SK-N-SH (cell line): ENCODE results near the gene FBXO34. TPM values are rescaled to one million over a fixed set of nuclear protein-coding genes. Genes with fewer than 3 reads are reported as not detected.
A peak's percentile ranks its signal among the peaks of the same experiment; 100 is the strongest.

Experiments
- CTCF ChIA-PET: fragments of 300-600, 350-600 bp; formaldehyde crosslinking; extraction: SDS; loops from one replicate; lab custom pipeline; 2021; lab: Yijun Ruan, JAX
- POLR2A ChIA-PET: fragments of 350-600 bp; sonication (Branson Sonifier 250); formaldehyde crosslinking; extraction: SDS; loops from one replicate; lab custom pipeline; 2020; ENCODE audit warnings: antibody characterized with exemption, inconsistent platforms; lab: Yijun Ruan, JAX
- DNase-seq: peaks from one replicate; pipeline ENCODE4 v3.0.0; 2012
- H2AFZ ChIP-seq: fragments of 200-600 bp; sonication (generic); 2 replicates; pipeline ENCODE4 v1.8.1; 2016; ENCODE audit warnings: antibody characterized with exemption, mild to moderate bottlenecking, low read depth
- H3F3A ChIP-seq: fragments of 200-600 bp; sonication (generic); replicated peaks from 2 replicates; pipeline ENCODE3; 2016; ENCODE audit warnings: antibody characterized with exemption, mild to moderate bottlenecking; ENCODE audit not compliant: insufficient read depth
- H3K27ac ChIP-seq, 2 experiments: fragments of 200-500 bp in 1 of 2; fragments of 200-600 bp in 1 of 2; sonication (Bioruptor generic) in 1 of 2; sonication (generic), shearing (Covaris generic) in 1 of 2; 2 replicates each; pipeline versions ENCODE4 v1.5.1 to v1.6.1; 2014 to 2016; ENCODE audit warnings: low read depth in 2 of 2, inconsistent platforms in 1 of 2, low read length in 1 of 2, mild to moderate bottlenecking in 1 of 2, mixed read lengths in 1 of 2
- H3K27me3 ChIP-seq: fragments of 200-600 bp; sonication (generic), shearing (Covaris generic); 2 replicates; pipeline ENCODE4 v1.6.1; 2016; ENCODE audit warnings: mixed run types; ENCODE audit not compliant: insufficient read depth
- H3K36me3 ChIP-seq, 2 experiments: fragments of 200-500 bp in 1 of 2; fragments of 200-600 bp in 1 of 2; sonication (Bioruptor generic) in 1 of 2; sonication (generic) in 1 of 2; replicated peaks in 1 of 2; 2 replicates each; pipeline versions ENCODE3 to v1.5.1; 2014 to 2016; ENCODE audit warnings: low read length in 1 of 2, mild to moderate bottlenecking in 1 of 2; ENCODE audit not compliant: insufficient read depth in 2 of 2, control insufficient read depth in 1 of 2
- H3K4me1 ChIP-seq, 2 experiments: fragments of 200-500 bp in 1 of 2; fragments of 200-600 bp in 1 of 2; sonication (Bioruptor generic) in 1 of 2; sonication (generic), shearing (Covaris generic) in 1 of 2; 2 replicates each; pipeline versions ENCODE4 v1.5.1 to v1.6.1; 2014 to 2016; ENCODE audit warnings: low read depth in 1 of 2, low read length in 1 of 2, mixed run types in 1 of 2; ENCODE audit not compliant: insufficient read depth in 2 of 2, control insufficient read depth in 1 of 2
- H3K4me2 ChIP-seq: fragments of 200-600 bp; sonication (generic), shearing (Covaris generic); 2 replicates; pipeline ENCODE4 v1.6.1; 2017; ENCODE audit warnings: mixed run types
- H3K4me3 ChIP-seq, 2 experiments: fragments of 200-500 bp in 1 of 2; fragments of 200-600 bp in 1 of 2; sonication (Bioruptor generic) in 1 of 2; sonication (generic), shearing (Covaris generic) in 1 of 2; 2 replicates each; pipeline versions ENCODE4 v1.5.1 to v1.8.1; 2014 to 2016; ENCODE audit warnings: low read depth in 2 of 2, inconsistent platforms in 1 of 2, low read length in 1 of 2, mild to moderate bottlenecking in 1 of 2, mixed read lengths in 1 of 2, moderate library complexity in 1 of 2
- H3K79me2 ChIP-seq: fragments of 200-600 bp; sonication (generic); 2 replicates; pipeline ENCODE4 v1.8.1; 2017; ENCODE audit warnings: mild to moderate bottlenecking; ENCODE audit not compliant: insufficient read depth
- H3K9ac ChIP-seq: fragments of 200-600 bp; sonication (generic); 2 replicates; pipeline ENCODE4 v1.6.1; 2017; ENCODE audit warnings: mixed run types
- H3K9me2 ChIP-seq: fragments of 200-600 bp; sonication (generic); 2 replicates; pipeline ENCODE4 v1.6.1; 2017; ENCODE audit warnings: mixed run types
- H3K9me3 ChIP-seq: fragments of 200-600 bp; sonication (generic); 2 replicates; pipeline ENCODE4 v1.6.1; 2017; ENCODE audit warnings: mixed run types, mild to moderate bottlenecking, moderate library complexity
- H4K20me1 ChIP-seq: fragments of 200-600 bp; sonication (generic); 2 replicates; pipeline ENCODE4 v1.6.1; 2017; ENCODE audit warnings: mild to moderate bottlenecking, mixed run types; ENCODE audit not compliant: insufficient read depth
- ELF1 ChIP-seq: IDR thresholded peaks from 2 replicates; pipeline ENCODE4 v1.4.0; 2012
- EZH2phosphoT487 ChIP-seq: fragments of 200-600 bp; sonication (generic); IDR thresholded peaks from 2 replicates; pipeline ENCODE4 v1.6.1; 2017; ENCODE audit warnings: low read depth, mixed run types, mild to moderate bottlenecking, antibody characterized with exemption, moderate library complexity, borderline replicate concordance
- FOXJ3 ChIP-seq: sonication (generic); formaldehyde crosslinking; IDR thresholded peaks from 2 replicates; pipeline ENCODE4 v1.5.1; 2020; ENCODE audit warnings: mild to moderate bottlenecking, missing genetic modification reagents
- GATA2 ChIP-seq: sonication (generic); formaldehyde crosslinking; IDR thresholded peaks from 2 replicates; pipeline ENCODE4 v1.5.0; 2020; ENCODE audit warnings: mild to moderate bottlenecking, missing genetic modification reagents
- JUND ChIP-seq: IDR thresholded peaks from 2 replicates; pipeline ENCODE4 v1.4.0; 2012
- NFIC ChIP-seq: IDR thresholded peaks from 2 replicates; pipeline ENCODE4 v1.4.0; 2012; ENCODE audit warnings: borderline replicate concordance
- NRF1 ChIP-seq: IDR thresholded peaks from 2 replicates; pipeline ENCODE4 v1.6.1; 2012; ENCODE audit warnings: low read depth, mild to moderate bottlenecking, low read length
- POLR2AphosphoS5 ChIP-seq: IDR thresholded peaks from 2 replicates; pipeline ENCODE4 v1.6.1; 2012; ENCODE audit warnings: low read depth, low read length
- RAD21 ChIP-seq: IDR thresholded peaks from 2 replicates; pipeline ENCODE4 v1.6.1; 2012; ENCODE audit warnings: mild to moderate bottlenecking, low read length
- RFX5 ChIP-seq: IDR thresholded peaks from 2 replicates; pipeline ENCODE4 v1.6.1; 2012; ENCODE audit warnings: mild to moderate bottlenecking, improper control_type of control experiment, low read length
- TEAD4 ChIP-seq: IDR thresholded peaks from 2 replicates; pipeline ENCODE4 v1.4.0; 2012; ENCODE audit warnings: mild to moderate bottlenecking, borderline replicate concordance; ENCODE audit not compliant: insufficient read depth
- YY1 ChIP-seq: IDR thresholded peaks from 2 replicates; pipeline ENCODE4 v1.4.0; 2012; ENCODE audit warnings: low read depth, mild to moderate bottlenecking
- WGBS: methylation state at CpG from one replicate; pipeline ENCODE4 v1.1.6; 2017; ENCODE audit warnings: low lambda C conversion rate; 5-methylcytosine and 5-hydroxymethylcytosine counted together
- polyA plus RNA-seq, 3 experiments: library from polyadenylated mRNA; depleted of rRNA; stranded (reverse); fragments of >200 nt; gene quantifications; 2 replicates each; pipeline ENCODE4 v1.2.3, GENCODE V29; 2012
- TF ChIP-seq, protein P1 (sequence below): fragments of 150-350 bp; IDR thresholded peaks from 2 replicates; pipeline ENCODE4 v1.6.1; 2017; ENCODE audit warnings: antibody characterized with exemption, low read length, low read depth, borderline replicate concordance
- TF ChIP-seq, protein P2 (sequence below): IDR thresholded peaks from 2 replicates; pipeline ENCODE4 v1.4.0; 2012; ENCODE audit warnings: low read depth, borderline replicate concordance
- TF ChIP-seq, protein P3 (sequence below): IDR thresholded peaks from 2 replicates; pipeline ENCODE4; 2012

Gene FBXO34
- polyA plus RNA-seq, 1 of the 3 experiments (the other 2 are of a cell fraction) = 10.0 TPM

DNA sequence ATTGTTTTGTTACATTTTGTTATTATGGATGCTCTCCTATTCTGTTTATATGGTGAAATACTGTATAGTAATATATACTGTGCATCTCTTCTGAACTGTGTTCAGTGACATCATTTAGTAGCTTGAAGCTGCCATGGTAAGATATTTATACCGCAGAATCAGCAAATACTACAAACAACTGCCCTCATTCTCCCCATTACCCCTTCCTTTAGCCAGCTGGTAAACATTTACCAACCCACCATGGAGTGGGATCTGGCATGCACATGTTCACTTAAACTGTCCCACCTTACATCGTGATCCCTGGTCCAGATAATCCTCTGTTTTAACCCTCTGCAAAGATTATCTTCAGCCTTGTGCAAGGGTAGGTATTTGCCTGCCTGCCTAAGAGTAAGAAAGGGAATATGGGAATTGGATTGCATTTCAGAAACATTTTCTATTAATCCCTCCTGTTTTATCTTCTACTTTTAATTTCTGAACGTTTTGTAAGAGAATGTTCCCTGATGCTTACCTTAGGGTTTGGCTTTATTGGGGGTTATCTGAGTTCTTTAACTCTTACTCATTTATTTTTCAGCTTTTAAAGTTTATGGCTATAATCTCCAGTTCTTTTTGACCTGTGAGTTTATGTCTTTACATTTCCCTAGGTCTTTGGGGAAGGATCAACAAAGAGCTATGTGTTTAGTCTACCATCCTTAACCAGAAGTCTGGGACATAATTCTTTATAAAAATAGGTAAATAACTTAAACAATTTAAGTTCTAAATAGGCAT is 46.5 kb downstream of the FBXO34 start:
- peaks cover 11% of the 10 kb centered on the region; the same call in 1 of the 2 replicates for H3K9me3 ChIP-seq
- no peaks in the 10 kb centered on the region for H3K27me3 ChIP-seq
- TF ChIP-seq GATA2 (CRISPR knock-in tag) = 0 out of 2 replicates have a peak, but pooled peaks have one; percentile 15
- TF ChIP-seq RFX5 = no peak
- TF ChIP-seq, all 33 proteins: peak for 1
- Histone ChIP-seq H2AFZ (no peak overlapping the region), H3K4me1 (peaks cover 0 to 3% of the 10 kb centered on the region in 2 experiments; a peak in 1 of 4 replicates), H3K4me3 (no peak overlapping the region), H3K79me2 (peaks cover 37% of the 10 kb centered on the region; the same call in 1 of the 2 replicates), H3K36me3 (peaks cover 6 to 19% of the 10 kb centered on the region in 2 experiments), H4K20me1 (no peaks in the 10 kb centered on the region), H3K9ac (no peak overlapping the region), H3K4me2 (no peak overlapping the region), H3F3A (no peaks in the 10 kb centered on the region), H3K9me2 (no peaks in the 10 kb centered on the region), H3K27ac (no peak overlapping the region)
- DNase-seq = no peak
- WGBS = 50% methylated on average over 3 of the region's 3 CpGs
- ChIA-PET CTCF (interaction anchor here (2.9 kb wide), 1 partner anchor 46 kb away, joined by 11 read pairs; the partner anchor contains the start of gene FBXO34), POLR2A (no interaction called here)

DNA sequence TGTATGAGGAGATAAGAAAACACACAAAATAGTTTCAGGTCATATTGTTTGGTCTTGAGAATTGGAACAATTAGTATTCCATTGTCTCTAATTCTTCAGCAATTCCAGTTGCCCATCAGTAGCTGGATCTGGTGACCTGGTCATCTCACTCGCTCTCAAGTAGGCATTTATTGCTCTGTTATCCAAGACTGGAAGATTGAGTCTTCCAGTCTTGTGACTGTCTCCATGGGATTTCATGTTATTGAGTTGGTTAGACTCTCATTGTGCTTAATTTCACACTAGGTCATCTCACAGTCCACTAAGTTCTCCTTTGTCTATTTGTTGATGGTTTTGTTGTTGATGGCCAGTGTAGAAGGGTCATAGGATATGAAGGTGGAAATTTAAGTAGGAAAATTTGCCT is 47.5 kb downstream of the FBXO34 start:
- Histone ChIP-seq H3K27me3 (no peaks in the 10 kb centered on the region), H3K36me3 (peaks cover 6 to 24% of the 10 kb centered on the region in 2 experiments), H3K79me2 (peaks cover 43% of the 10 kb centered on the region; the same call in 1 of the 2 replicates), H3K9me2 (no peaks in the 10 kb centered on the region), H4K20me1 (no peaks in the 10 kb centered on the region), H3K9me3 (peaks cover 11% of the 10 kb centered on the region; the same call in 1 of the 2 replicates), H3K4me2 (no peak overlapping the region), H3K4me3 (no peak overlapping the region), H3F3A (no peaks in the 10 kb centered on the region), H3K27ac (no peak overlapping the region), H3K4me1 (peaks cover 0 to 3% of the 10 kb centered on the region in 2 experiments; a peak in 1 of 4 replicates), H3K9ac (no peak overlapping the region), H2AFZ (no peak overlapping the region)
- POLR2A ChIA-PET = no interaction called here
- TF ChIP-seq FOXJ3 (CRISPR knock-in tag) = no peak
- TF ChIP-seq RFX5 = no peak
- TF ChIP-seq, protein P1, sequence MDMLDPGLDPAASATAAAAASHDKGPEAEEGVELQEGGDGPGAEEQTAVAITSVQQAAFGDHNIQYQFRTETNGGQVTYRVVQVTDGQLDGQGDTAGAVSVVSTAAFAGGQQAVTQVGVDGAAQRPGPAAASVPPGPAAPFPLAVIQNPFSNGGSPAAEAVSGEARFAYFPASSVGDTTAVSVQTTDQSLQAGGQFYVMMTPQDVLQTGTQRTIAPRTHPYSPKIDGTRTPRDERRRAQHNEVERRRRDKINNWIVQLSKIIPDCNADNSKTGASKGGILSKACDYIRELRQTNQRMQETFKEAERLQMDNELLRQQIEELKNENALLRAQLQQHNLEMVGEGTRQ = no peak
- TF ChIP-seq POLR2AphosphoS5 = no peak
- TF ChIP-seq TEAD4 = no peak
- no peak for TF ChIP-seq NRF1
- TF ChIP-seq RAD21 = no peak
- TF ChIP-seq YY1 = no peak
- TF ChIP-seq, protein P2, sequence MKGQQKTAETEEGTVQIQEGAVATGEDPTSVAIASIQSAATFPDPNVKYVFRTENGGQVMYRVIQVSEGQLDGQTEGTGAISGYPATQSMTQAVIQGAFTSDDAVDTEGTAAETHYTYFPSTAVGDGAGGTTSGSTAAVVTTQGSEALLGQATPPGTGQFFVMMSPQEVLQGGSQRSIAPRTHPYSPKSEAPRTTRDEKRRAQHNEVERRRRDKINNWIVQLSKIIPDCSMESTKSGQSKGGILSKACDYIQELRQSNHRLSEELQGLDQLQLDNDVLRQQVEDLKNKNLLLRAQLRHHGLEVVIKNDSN = no peak
- TF ChIP-seq EZH2phosphoT487 = no peak
- TF ChIP-seq GATA2 (CRISPR knock-in tag) = no peak
- TF ChIP-seq, protein P3, sequence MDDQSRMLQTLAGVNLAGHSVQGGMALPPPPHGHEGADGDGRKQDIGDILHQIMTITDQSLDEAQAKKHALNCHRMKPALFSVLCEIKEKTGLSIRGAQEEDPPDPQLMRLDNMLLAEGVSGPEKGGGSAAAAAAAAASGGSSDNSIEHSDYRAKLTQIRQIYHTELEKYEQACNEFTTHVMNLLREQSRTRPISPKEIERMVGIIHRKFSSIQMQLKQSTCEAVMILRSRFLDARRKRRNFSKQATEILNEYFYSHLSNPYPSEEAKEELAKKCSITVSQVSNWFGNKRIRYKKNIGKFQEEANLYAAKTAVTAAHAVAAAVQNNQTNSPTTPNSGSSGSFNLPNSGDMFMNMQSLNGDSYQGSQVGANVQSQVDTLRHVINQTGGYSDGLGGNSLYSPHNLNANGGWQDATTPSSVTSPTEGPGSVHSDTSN = no peak
- no peak for TF ChIP-seq ELF1
- no peak for TF ChIP-seq JUND
- no peak for TF ChIP-seq NFIC
- CTCF ChIA-PET = interaction anchor here (2.9 kb wide), 1 partner anchor 47 kb away, joined by 11 read pairs; the partner anchor contains the start of gene FBXO34
- no peak for DNase-seq
- 95% methylated on average over 1 of the region's 1 CpG for WGBS
